Measurements from ENCODE around the gene SLC11A1. TPM values are rescaled to one million over a fixed set of nuclear protein-coding genes. Genes with fewer than 3 reads are reported as not detected.
A peak's percentile ranks its signal among the peaks of the same experiment; 100 is the strongest.

Gene SLC11A1
- total and polyA plus RNA-seq, 8 donors = 0.51 to 16.2 (median 5.3) TPM

DNA sequence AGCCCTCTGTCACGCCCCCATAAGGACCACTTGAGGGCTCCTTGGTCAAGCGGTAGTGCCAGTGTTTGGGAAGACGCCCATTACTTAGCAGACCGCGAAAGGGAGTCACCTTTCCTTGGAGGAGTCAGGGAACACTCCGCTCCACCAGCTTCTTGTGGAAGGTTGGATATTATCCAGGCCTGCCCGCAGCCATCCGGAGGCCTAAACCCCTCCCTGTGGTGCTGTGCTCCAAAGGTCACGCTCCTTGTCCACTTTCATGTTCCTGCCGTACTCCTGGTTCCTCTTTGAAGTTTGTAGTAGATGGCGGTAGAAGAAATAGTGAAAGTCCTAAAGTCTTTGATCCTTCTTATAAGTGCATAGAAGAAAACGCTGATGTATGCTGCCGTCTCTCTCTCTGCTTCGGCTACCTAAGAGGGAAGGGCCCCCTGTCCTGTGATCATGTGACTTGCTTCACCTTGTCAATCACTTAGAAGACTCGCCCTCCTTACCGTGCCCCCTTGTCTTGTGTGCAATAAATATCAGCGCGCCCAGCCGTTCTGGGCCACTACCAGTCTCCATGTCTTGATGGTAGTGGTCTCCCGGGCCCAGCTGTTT is 27.1 kb upstream of the SLC11A1 start:
- DNase-seq (peak in 1 of 6 donors; percentile 26), ATAC-seq (no peak), FAIRE-seq (no peak)
- H3K27ac ChIP-seq = no peak overlapping the region
- no peaks in the 10 kb centered on the region for H3K27me3 ChIP-seq
- no peak overlapping the region for H3K4me3 ChIP-seq
- H3K9me3 ChIP-seq = no peaks in the 10 kb centered on the region
- 75 to 79% methylated on average over 20 of the region's 20 CpGs for WGBS, 2 donors
- no peaks in the 10 kb centered on the region for H3K4me1 ChIP-seq
- H3K36me3 ChIP-seq = no peaks in the 10 kb centered on the region
- TF ChIP-seq, protein P1, sequence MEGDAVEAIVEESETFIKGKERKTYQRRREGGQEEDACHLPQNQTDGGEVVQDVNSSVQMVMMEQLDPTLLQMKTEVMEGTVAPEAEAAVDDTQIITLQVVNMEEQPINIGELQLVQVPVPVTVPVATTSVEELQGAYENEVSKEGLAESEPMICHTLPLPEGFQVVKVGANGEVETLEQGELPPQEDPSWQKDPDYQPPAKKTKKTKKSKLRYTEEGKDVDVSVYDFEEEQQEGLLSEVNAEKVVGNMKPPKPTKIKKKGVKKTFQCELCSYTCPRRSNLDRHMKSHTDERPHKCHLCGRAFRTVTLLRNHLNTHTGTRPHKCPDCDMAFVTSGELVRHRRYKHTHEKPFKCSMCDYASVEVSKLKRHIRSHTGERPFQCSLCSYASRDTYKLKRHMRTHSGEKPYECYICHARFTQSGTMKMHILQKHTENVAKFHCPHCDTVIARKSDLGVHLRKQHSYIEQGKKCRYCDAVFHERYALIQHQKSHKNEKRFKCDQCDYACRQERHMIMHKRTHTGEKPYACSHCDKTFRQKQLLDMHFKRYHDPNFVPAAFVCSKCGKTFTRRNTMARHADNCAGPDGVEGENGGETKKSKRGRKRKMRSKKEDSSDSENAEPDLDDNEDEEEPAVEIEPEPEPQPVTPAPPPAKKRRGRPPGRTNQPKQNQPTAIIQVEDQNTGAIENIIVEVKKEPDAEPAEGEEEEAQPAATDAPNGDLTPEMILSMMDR (IDR thresholded peaks at IDR 0.05) = no peak
- intact Hi-C loops (cut with DNase I) = loop anchor here in 1 of 3 donors (5.0 kb wide), 1 partner anchor 53 kb away; no protein-coding TSS in a partner anchor

DNA sequence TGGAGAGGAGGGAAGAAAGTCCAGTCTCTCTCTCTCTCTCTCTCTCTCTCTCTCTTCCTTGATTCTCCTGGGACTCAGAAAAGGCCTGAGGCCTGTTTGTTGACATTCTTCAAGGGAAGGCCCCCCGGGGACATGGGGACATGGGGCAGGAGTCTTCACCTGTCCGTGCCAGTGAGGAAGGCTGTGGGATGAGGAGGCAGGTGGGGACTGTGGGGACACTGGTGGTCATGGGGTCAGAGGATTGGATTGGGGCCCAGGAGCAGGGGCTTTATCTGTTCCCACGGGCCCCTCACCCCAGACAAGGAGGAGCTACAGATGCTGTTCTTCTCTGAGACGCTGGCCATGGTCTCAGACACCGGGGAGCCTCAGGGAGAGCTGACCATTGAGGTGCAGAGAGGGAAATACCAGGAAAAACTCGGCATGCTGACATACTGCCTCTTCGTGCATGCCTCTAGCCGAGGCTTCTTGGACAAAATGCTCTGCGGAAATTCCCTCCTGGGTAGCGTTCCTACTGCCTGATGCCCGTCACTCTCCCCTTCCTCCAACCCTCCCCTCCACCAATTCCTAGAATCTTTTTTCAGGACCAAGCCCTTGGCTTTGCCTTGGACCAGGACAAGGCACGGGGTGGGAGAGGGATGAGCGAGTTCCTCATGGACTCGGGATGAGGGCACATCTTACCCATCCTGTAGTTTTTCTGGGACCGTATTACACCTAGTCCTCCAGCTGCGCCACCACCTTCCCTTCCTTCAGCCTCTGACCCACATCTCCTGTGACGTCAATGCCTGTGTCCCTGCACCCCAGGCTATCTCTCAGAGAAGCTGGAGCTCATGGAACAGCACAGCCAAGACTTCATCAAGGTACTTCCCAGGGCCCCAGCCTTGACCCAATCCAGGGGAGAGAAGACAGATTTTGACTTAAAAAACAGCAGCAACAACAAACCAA is 24.6 kb upstream of the SLC11A1 start:
- H3K9me3 ChIP-seq = no peaks in the 10 kb centered on the region
- peak overlapping the region in 1 of 4 donors; percentile 23 for H3K4me3 ChIP-seq
- no peak for FAIRE-seq
- H3K27me3 ChIP-seq = no peaks in the 10 kb centered on the region
- H3K36me3 ChIP-seq = no peaks in the 10 kb centered on the region
- peak in 3 of 4 donors; percentile 4 to 13 (median 8) for ATAC-seq
- intact Hi-C loops (cut with DNase I) = loop anchor here in 1 of 3 donors (2.0 kb wide), 1 partner anchor 55 kb away; no protein-coding TSS in a partner anchor
- H3K27ac ChIP-seq = peak overlapping the region; percentile 39 to 71 (median 62)
- DNase-seq = peak in 2 of 6 donors; percentile 35 to 45
- TF ChIP-seq, protein P1 (IDR thresholded peaks at IDR 0.05) = no peak
- 59 to 62% methylated on average over 17 of the region's 17 CpGs for WGBS, 2 donors
- no peaks in the 10 kb centered on the region for H3K4me1 ChIP-seq

DNA sequence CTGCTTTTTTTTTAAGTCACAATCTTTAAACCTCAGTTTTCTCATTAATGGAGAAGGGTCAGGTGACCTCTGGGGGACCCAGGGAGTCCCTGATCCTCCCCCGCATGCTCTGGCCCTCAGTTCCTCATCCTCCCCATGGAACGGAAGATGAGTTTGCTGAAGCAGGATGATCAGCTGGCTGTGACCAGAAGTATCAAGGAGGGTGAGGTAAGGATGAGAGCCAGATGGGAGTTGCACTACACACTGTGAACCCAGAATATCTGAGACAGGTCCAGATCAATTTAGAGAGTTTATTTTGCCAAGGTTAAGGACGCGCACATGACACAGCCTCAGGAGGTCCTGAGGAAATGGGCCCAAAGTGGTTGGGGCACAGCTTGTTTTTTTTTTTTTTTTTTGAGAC is 21.6 kb upstream of the SLC11A1 start:
- Histone ChIP-seq H3K36me3 (no peaks in the 10 kb centered on the region), H3K27me3 (no peaks in the 10 kb centered on the region), H3K4me1 (no peaks in the 10 kb centered on the region), H3K27ac (no peak overlapping the region), H3K4me3 (no peak overlapping the region), H3K9me3 (no peaks in the 10 kb centered on the region)
- WGBS, 2 donors = 90 to 92% methylated on average over 4 of the region's 4 CpGs
- intact Hi-C loops (cut with DNase I) = no loop called here
- DNase-seq (peak in 2 of 6 donors; percentile 7 to 45), ATAC-seq (peak in 1 of 4 donors; percentile 33), FAIRE-seq (no peak)
- TF ChIP-seq, protein P1 (IDR thresholded peaks at IDR 0.05) = no peak

DNA sequence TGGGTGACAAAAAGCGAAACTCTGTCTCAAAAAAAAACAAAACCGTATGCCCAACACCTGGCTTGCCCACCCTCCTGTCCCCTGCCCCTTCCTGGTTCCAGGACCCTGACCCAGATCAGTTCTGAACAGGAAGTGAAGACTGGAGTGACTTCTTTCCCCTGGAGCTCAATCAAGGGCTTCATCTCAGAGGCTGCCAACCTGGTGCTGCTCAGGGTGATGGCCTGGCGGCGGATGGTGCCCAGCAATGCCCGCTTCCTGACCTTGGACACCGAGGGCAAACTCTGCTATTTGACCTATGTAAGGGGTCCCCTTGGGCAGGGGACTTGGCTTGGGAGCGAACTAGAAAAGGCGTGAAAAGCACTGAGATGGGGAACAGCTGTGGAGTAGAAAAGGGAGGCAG is 19.5 kb upstream of the SLC11A1 start:
- 83 to 88% methylated on average over 8 of the region's 8 CpGs for WGBS, 2 donors
- Histone ChIP-seq H3K36me3 (no peaks in the 10 kb centered on the region), H3K4me3 (no peak overlapping the region), H3K9me3 (no peaks in the 10 kb centered on the region), H3K27me3 (no peaks in the 10 kb centered on the region), H3K27ac (no peak overlapping the region), H3K4me1 (peaks cover 0 to 3% (median 0%) of the 10 kb centered on the region in 3 donors)
- TF ChIP-seq, protein P1 (IDR thresholded peaks at IDR 0.05) = no peak
- no peak for ATAC-seq
- peak in 1 of 6 donors; percentile 18 for DNase-seq
- FAIRE-seq = no peak
- intact Hi-C loops (cut with DNase I) = no loop called here
